Fibroblast of lung (primary cell): ENCODE measurements around the gene PRMT5.

ENCODE experiments used
- CTCF ChIP-seq, 2 donors: IDR thresholded peaks in 1 of 2; conservative IDR thresholded peaks in 1 of 2; 1 replicate in 1 of 2; 2 replicates in 1 of 2; pipeline ENCODE4 v1.5.1; 2011 to 2012; ENCODE audit warnings: low read length in 2 of 2, control low read depth in 1 of 2, inconsistent platforms in 1 of 2, low read depth in 1 of 2, mild to moderate bottlenecking in 1 of 2
- EZH2 ChIP-seq: IDR thresholded peaks from 2 replicates; pipeline ENCODE4 v1.5.1; 2012; ENCODE audit warnings: low read length, control low read depth, mild to moderate bottlenecking; ENCODE audit errors: missing control alignments

- no peak for TF ChIP-seq CTCF (conservative IDR thresholded peaks at IDR 0.05 in 1 of 2, IDR thresholded peaks at IDR 0.05 in 1 of 2; ENCODE audit: low read depth in 1 of 2, low read length in 2 of 2)
- TF ChIP-seq EZH2, result no peak
Observed at GRCh38 chr14:22898302-22899090, 30.7 kb downstream of the PRMT5 start.
